GM12873 (cell line): ENCODE results near the gene TMEFF1.

Experiments used
- CTCF ChIP-seq: IDR thresholded peaks from 2 replicates; pipeline ENCODE4 v1.5.1; 2012; ENCODE audit warnings: low read depth, mild to moderate bottlenecking, moderate library complexity, low read length, control low read depth; ENCODE audit not compliant: insufficient read depth; ENCODE audit errors: missing control alignments

Gene TMEFF1

GRCh38 chr9:100443781-100444768, 28.9 kb upstream of the TMEFF1 start:
- no peak for TF ChIP-seq CTCF

GRCh38 chr9:100445161-100445902, 27.6 kb upstream of the TMEFF1 start:
- TF ChIP-seq CTCF: no peak

GRCh38 chr9:100445903-100446549, 26.9 kb upstream of the TMEFF1 start:
- no peak for TF ChIP-seq CTCF

- TF ChIP-seq CTCF: no peak
Measured at GRCh38 chr9:100447041-100447440, 25.9 kb upstream of the TMEFF1 start.

- TF ChIP-seq CTCF: no peak
Measured at GRCh38 chr9:100448266-100448665, 24.7 kb upstream of the TMEFF1 start.

- TF ChIP-seq CTCF: no peak
Measured at GRCh38 chr9:100449420-100449819, 23.5 kb upstream of the TMEFF1 start.

- TF ChIP-seq CTCF: no peak
Measured at GRCh38 chr9:100452894-100453293, 20.1 kb upstream of the TMEFF1 start.
